SK-N-DZ (cell line): ENCODE results near the gene BABAM2.

Experiments
- DNase-seq: peaks from one replicate; pipeline ENCODE4 v3.0.0-alpha.2; 2015; ENCODE audit warnings: low spot score

BABAM2 gene

GRCh38 chr2:28277466-28277865 lies 386.9 kb downstream of the BABAM2 start:
- DNase-seq, result no peak

- no peak for DNase-seq
Observed at GRCh38 chr2:28279371-28279770, 388.8 kb downstream of the BABAM2 start.

GRCh38 chr2:28280619-28281018 lies 390.1 kb downstream of the BABAM2 start:
- DNase-seq, result no peak

GRCh38 chr2:28281739-28282138 lies 391.2 kb downstream of the BABAM2 start:
- DNase-seq, result no peak

- no peak for DNase-seq
Observed at GRCh38 chr2:28282248-28282647, 391.7 kb downstream of the BABAM2 start.

GRCh38 chr2:28282861-28283646 lies 392.5 kb downstream of the BABAM2 start:
- DNase-seq, result no peak

GRCh38 chr2:28283861-28284260 lies 393.3 kb downstream of the BABAM2 start:
- no peak for DNase-seq

GRCh38 chr2:28286678-28287077 lies 396.1 kb downstream of the BABAM2 start:
- no peak for DNase-seq

- DNase-seq, result no peak
Observed at GRCh38 chr2:28287256-28287915, 396.9 kb downstream of the BABAM2 start.

GRCh38 chr2:28288620-28289019 lies 398.1 kb downstream of the BABAM2 start:
- DNase-seq, result no peak

GRCh38 chr2:28291811-28292440 lies 401.4 kb downstream of the BABAM2 start:
- DNase-seq, result no peak

GRCh38 chr2:28292491-28292890 lies 402.0 kb downstream of the BABAM2 start:
- no peak for DNase-seq

- DNase-seq, result no peak
Observed at GRCh38 chr2:28293416-28293815, 402.9 kb downstream of the BABAM2 start.

- DNase-seq, result no peak
Observed at GRCh38 chr2:28294451-28294850, 403.9 kb downstream of the BABAM2 start.

GRCh38 chr2:28296243-28296642 lies 405.7 kb downstream of the BABAM2 start:
- DNase-seq, result no peak

GRCh38 chr2:28296904-28297303 lies 406.4 kb downstream of the BABAM2 start:
- no peak for DNase-seq

- no peak for DNase-seq
Observed at GRCh38 chr2:28297531-28297930, 407.0 kb downstream of the BABAM2 start.

GRCh38 chr2:28298406-28298805 lies 407.9 kb downstream of the BABAM2 start:
- no peak for DNase-seq

- DNase-seq, result no peak
Observed at GRCh38 chr2:28300485-28301341, 410.2 kb downstream of the BABAM2 start.

- no peak for DNase-seq
Observed at GRCh38 chr2:28305202-28305601, 414.7 kb downstream of the BABAM2 start.

GRCh38 chr2:28310107-28310506 lies 419.6 kb downstream of the BABAM2 start:
- no peak for DNase-seq
